H1 (cell line): Measurements from ENCODE around the gene MTM1.

ENCODE experiments used
- EZH2 ChIP-seq: fragments of 200-600 bp; sonication (generic); IDR thresholded peaks from 2 replicates; pipeline ENCODE4 v1.7.1; 2012; ENCODE audit warnings: low read depth, mild to moderate bottlenecking, moderate library complexity, low read length, inconsistent platforms; ENCODE audit not compliant: severe bottlenecking
- TAF1 ChIP-seq: IDR thresholded peaks from 2 replicates; pipeline ENCODE4 v1.6.1; 2011; ENCODE audit warnings: mild to moderate bottlenecking, low read depth, low read length

DNA sequence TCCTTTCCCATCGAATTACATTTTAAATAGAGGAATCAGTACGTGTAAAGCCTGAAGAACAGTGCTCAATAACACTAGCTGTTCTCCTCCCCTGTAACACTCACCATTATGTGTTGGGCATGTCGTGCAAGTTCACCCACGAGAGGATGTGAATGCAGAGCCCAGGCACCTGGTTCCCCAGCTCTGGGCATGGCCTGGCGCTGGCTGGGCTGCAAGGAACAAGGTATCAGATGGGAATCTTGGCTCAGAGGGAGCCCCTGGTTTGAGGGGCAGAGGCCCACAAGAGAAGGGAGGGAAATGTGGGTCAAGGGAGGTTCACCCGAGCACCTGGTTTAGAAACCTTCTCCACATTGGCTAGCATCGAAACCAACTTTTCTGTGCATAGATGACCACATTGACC, 41.7 kb upstream of the MTM1 start:
- TF ChIP-seq TAF1 (no peak), EZH2 (no peak)
